ENCODE data around the gene TSHZ2.

DNA sequence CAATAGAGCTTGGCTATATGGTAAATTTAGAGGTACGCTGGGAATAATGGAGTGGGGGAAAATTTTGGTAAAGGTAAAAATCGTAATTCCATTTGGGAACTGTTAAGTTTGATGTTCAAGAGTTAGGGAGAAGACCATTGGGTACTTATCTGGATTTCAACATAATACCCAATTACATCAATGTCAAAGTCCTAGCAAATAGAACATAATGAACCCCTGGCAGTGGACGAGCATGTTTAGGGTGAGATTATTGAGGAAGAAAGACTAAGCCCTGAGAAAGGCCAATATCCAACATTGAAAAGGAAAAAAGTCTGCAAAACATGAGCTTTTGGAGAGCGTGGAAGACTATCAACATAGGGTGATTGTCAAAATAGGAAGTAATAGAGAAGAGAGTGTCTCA, 106.6 kb downstream of the TSHZ2 start:
- TF ChIP-seq NFRKB (IDR thresholded peaks at IDR 0.05; ENCODE audit: low read depth) (no peak), NFYB (IDR thresholded peaks at IDR 0.05; ENCODE audit: extremely low read depth, insufficient read length) (no peak), ZFX (CRISPR knock-in tag; IDR thresholded peaks at IDR 0.05) (no peak)
- TF ChIP-seq, protein P1, sequence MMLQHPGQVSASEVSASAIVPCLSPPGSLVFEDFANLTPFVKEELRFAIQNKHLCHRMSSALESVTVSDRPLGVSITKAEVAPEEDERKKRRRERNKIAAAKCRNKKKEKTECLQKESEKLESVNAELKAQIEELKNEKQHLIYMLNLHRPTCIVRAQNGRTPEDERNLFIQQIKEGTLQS (IDR thresholded peaks at IDR 0.05) = no peak
- TF ChIP-seq, protein P1 (CRISPR knock-in tag; conservative IDR thresholded peaks at IDR 0.05) = no peak
